ENCODE measurements around the gene POU3F2.

POU3F2 gene

DNA sequence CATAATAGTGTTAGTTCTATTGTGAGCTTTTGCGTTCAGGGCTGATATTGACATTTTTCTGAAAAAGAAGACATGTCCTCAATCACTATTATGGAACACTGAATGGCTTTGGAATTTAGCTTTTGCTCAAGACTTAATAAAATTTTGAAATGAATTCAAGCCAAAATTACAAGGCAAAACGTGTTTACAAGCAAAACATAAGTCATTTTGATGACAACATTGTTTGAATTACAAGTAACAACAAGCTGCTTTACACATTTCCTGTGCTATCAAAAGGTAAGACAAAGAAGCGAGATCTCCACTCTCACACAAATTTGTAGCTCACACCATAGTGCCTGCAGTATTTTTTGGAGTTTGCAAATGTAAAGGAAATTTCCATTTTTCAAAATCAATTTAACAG lies 37.4 kb downstream of the POU3F2 start:
- DNase-seq (ENCODE audit: low spot score): no peak
- TF ChIP-seq, protein P1, sequence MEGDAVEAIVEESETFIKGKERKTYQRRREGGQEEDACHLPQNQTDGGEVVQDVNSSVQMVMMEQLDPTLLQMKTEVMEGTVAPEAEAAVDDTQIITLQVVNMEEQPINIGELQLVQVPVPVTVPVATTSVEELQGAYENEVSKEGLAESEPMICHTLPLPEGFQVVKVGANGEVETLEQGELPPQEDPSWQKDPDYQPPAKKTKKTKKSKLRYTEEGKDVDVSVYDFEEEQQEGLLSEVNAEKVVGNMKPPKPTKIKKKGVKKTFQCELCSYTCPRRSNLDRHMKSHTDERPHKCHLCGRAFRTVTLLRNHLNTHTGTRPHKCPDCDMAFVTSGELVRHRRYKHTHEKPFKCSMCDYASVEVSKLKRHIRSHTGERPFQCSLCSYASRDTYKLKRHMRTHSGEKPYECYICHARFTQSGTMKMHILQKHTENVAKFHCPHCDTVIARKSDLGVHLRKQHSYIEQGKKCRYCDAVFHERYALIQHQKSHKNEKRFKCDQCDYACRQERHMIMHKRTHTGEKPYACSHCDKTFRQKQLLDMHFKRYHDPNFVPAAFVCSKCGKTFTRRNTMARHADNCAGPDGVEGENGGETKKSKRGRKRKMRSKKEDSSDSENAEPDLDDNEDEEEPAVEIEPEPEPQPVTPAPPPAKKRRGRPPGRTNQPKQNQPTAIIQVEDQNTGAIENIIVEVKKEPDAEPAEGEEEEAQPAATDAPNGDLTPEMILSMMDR (IDR thresholded peaks at IDR 0.05; ENCODE audit: extremely low read depth, missing control alignments): no peak

DNA sequence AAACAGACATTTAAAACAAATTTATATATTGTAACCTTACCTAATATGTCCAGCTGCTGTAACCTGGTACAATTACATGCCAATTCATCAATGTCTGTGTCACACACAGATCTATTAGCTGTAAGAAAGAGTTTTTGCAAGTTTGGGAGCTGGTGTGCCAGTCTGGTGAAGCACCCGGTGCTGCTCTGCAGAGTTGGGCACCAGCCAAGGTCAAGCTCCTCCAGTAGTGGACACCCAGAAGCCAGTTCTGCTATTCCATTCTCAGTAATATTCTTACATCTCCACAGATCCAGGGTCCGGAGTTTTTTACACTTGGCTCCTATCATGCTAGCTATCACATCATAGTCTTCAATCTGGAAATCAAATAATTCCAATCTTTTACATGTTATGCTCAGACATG lies 41.0 kb downstream of the POU3F2 start:
- TF ChIP-seq, protein P1 (IDR thresholded peaks at IDR 0.05; ENCODE audit: extremely low read depth, missing control alignments): no peak
- no peak for DNase-seq (ENCODE audit: low spot score)

DNA sequence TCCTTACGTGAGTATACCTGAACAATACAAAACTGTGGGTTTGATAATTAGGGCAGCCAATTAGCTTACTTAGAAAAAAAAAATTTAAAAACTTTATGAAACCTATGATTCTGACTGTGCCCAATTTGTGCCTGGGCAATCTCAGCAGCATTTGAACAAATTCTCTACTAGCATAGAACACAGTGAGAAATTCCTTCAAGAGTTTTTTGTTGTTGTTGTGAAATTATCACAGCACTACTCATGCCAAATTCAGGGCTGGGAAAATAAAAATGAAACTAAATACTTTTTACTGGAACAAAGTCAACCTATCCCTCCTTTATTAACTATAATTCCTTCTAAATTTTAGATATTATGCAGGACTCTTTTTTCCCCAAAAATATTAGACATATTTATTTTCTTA lies 42.9 kb downstream of the POU3F2 start:
- DNase-seq (ENCODE audit: low spot score): no peak
- TF ChIP-seq, protein P1 (IDR thresholded peaks at IDR 0.05; ENCODE audit: extremely low read depth, missing control alignments): no peak

DNA sequence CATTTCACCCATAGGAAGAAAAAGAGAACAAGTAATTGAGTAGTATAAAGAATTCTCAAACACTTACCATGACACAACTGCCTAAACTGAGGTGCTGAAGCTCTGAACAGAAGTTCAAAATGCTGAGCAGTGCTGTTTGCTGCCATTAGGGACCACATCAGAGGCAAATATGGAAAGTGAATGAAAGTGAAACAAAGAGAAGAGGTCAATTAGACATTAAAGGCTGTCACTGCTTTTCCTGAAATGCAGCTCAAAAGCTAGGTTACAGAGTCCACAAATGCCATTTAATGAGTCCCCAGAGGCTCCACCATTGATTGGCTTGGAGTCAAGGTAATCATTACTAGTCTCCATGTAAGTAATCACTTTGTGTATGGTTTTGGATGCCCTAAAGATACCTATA lies 46.1 kb downstream of the POU3F2 start:
- TF ChIP-seq, protein P1 (IDR thresholded peaks at IDR 0.05; ENCODE audit: extremely low read depth, missing control alignments): no peak

DNA sequence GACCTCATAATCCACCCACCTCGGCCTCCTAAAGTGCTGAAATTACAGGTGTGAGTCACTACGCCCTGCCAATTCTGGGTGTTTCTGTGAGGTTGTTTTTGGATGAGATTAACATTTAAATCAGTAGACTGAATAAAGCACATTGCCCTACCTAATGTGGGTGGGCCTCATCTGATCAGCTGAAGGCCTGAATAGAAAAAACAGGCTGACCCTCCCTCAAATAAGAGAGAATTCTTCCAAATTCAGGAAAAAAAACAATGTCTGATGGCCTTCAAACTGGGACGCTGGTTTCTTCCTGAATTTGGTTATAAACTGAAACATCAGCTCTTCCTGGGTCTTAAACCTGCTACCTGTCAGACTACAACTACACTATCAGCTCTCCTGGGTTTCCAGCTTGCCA lies 51.0 kb downstream of the POU3F2 start:
- TF ChIP-seq, protein P1 (IDR thresholded peaks at IDR 0.05; ENCODE audit: extremely low read depth, missing control alignments): no peak
- DNase-seq (ENCODE audit: low spot score): no peak

More for the DNA sequence above, 46.1 kb downstream of the POU3F2 start:
- peak; percentile 22 for DNase-seq (ENCODE audit: low spot score)

DNA sequence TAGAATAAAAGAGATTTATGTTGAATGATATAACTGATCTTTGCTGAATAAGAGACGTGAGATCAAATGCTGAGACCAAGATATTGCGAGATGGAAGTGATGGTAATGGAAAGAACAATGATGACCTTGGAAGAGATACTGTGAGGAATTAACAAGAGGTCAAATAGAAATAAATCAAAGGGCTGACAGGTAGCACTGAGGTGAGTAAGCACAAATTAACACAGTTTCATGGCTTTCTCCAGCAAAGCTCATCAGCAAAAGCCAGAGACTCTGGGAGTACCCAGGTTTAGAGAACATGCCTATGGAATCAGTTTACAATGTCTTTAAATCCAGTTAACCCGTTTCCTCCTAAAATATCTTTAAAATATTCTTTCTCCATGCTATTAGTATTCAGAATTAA lies 53.3 kb downstream of the POU3F2 start:
- no peak for DNase-seq (ENCODE audit: low spot score)
- TF ChIP-seq, protein P1 (IDR thresholded peaks at IDR 0.05; ENCODE audit: extremely low read depth, missing control alignments): no peak
